Measurements from ENCODE around the gene ARNT2. TPM values are rescaled to one million over a fixed set of nuclear protein-coding genes. Genes with fewer than 3 reads are reported as not detected.

The ARNT2 gene
- 4.1 TPM for polyA plus RNA-seq (2013, experiment 1 of 2)
- polyA plus RNA-seq (2013, experiment 2 of 2): 4.5 TPM

DNA sequence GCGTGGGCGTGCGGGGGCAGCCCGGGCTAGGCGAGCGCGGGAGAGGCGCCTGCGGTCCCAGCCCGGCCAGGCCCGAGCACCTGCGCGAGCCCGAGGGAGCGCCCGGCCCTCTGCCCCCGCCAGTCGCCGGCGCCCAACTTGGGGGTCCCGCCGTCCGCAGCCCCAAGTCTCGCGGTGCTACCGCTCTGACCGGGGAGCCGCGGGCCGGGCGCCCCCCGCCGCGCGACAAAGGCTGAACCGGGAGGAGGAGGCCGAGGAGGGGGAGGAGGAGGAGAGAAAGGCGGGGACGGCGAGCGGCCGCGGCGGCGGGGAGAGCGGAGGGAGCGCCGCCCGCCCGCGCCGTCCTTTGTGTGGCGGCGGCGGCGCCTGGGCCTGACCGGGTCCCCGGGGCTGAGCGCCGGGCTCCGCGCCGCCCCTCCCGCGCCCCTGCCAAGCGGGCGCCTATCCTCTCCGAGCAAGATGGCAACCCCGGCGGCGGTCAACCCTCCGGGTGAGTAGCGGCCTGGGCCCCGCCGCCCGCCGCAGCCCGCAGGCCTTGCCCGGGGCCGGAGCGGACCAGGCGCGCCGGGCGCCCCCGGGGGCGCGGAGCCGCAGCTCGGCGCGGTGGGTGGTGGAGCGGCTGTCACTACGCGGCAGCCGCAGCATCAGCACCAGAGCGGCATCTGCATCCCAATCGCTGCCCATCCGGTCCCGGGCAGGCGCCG, at the start of gene ARNT2:
TSS of gene ARNT2 (plus strand) at position 326 of the 704 bp plus-strand sequence. CDS start at position 460, 134 bp downstream.
- Histone ChIP-seq H2BK120ac (ENCODE audit: low read depth, low read length) (peak within 1 kb of the TSS; percentile 75), H3K36me3 (ENCODE audit: control insufficient read depth, insufficient read depth, low read length) (no peaks in the 10 kb centered on the region), H3K18ac (ENCODE audit: low read length) (peak within 1 kb of the TSS; percentile 92), H3K4me3 (ENCODE audit: low read length) (peak within 1 kb of the TSS; percentile 24), H3K9ac (ENCODE audit: low read length) (peak within 1 kb of the TSS; percentile 67), H4K8ac (ENCODE audit: low read depth, low read length) (no peak within 1 kb of the TSS), H3K4ac (ENCODE audit: low read depth, low read length) (peak within 1 kb of the TSS; percentile 72), H2BK5ac (ENCODE audit: low read length) (no peak within 1 kb of the TSS), H2BK15ac (replicated peaks; ENCODE audit: low read depth) (no peak within 1 kb of the TSS), H3K79me2 (ENCODE audit: control insufficient read depth, insufficient read depth, low read length) (no peaks in the 10 kb centered on the region), H4K5ac (ENCODE audit: low read length) (no peak within 1 kb of the TSS), H3K23ac (ENCODE audit: low read length) (peak within 1 kb of the TSS; percentile 81), H2AK5ac (ENCODE audit: low read length) (no peak within 1 kb of the TSS), H3K79me1 (ENCODE audit: low read length) (no peaks in the 10 kb centered on the region), H3K4me1 (ENCODE audit: control insufficient read depth, low read depth, low read length) (no peaks in the 10 kb centered on the region), H3K56ac (ENCODE audit: low read length) (peak within 1 kb of the TSS; percentile 86), H3K4me2 (ENCODE audit: low read length) (peak within 1 kb of the TSS; percentile 30), H3K27me3 (ENCODE audit: insufficient read depth, low read length, poor library complexity) (no peaks in the 10 kb centered on the region), H3K27ac (ENCODE audit: low read depth, low read length) (no peak within 1 kb of the TSS)
- WGBS (ENCODE audit: extremely low coverage, insufficient coverage, low lambda C conversion rate): no CpG with 5 or more reads among the region's 102 CpGs
- DNase-seq: peak; percentile 41

DNA sequence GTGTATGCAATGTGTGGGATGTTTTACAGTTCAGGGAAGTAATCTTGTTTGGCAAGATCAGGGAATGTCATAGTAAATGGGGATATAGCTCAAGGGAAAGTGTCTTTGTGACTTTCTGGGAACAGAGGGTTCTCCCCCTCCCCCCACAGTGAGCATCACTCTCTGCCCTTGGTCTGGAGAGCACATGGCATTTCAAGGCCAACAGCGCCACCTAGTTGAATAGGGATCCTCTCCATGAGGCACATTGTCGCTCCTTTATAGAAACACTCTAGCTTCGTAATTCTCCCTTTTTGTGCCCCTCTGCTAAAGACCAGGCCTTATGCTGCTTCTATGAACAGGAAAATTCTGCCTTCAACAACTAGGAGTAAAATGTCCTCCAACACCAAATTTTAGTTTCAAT, 37.1 kb upstream of the ARNT2 start:
- Histone ChIP-seq H3K23ac (ENCODE audit: low read length) (no peak overlapping the region), H3K27me3 (ENCODE audit: insufficient read depth, low read length, poor library complexity) (no peaks in the 10 kb centered on the region), H2BK120ac (ENCODE audit: low read depth, low read length) (no peak overlapping the region), H3K27ac (ENCODE audit: low read depth, low read length) (no peak overlapping the region), H3K18ac (ENCODE audit: low read length) (no peak overlapping the region), H3K36me3 (ENCODE audit: control insufficient read depth, insufficient read depth, low read length) (no peaks in the 10 kb centered on the region), H3K4me1 (ENCODE audit: control insufficient read depth, low read depth, low read length) (no peaks in the 10 kb centered on the region), H3K9ac (ENCODE audit: low read length) (no peak overlapping the region), H3K56ac (ENCODE audit: low read length) (no peak overlapping the region), H2BK5ac (ENCODE audit: low read length) (no peak overlapping the region), H3K4ac (ENCODE audit: low read depth, low read length) (no peak overlapping the region), H2AK5ac (ENCODE audit: low read length) (no peak overlapping the region), H2BK15ac (replicated peaks; ENCODE audit: low read depth) (no peak overlapping the region), H3K4me3 (ENCODE audit: low read length) (no peak overlapping the region), H4K8ac (ENCODE audit: low read depth, low read length) (no peak overlapping the region), H3K79me2 (ENCODE audit: control insufficient read depth, insufficient read depth, low read length) (no peaks in the 10 kb centered on the region), H4K5ac (ENCODE audit: low read length) (no peak overlapping the region), H3K4me2 (ENCODE audit: low read length) (no peak overlapping the region), H3K79me1 (ENCODE audit: low read length) (no peaks in the 10 kb centered on the region)
- WGBS (ENCODE audit: extremely low coverage, insufficient coverage, low lambda C conversion rate): no CpG with 5 or more reads among the region's 3 CpGs
- peak; percentile 75 for DNase-seq

DNA sequence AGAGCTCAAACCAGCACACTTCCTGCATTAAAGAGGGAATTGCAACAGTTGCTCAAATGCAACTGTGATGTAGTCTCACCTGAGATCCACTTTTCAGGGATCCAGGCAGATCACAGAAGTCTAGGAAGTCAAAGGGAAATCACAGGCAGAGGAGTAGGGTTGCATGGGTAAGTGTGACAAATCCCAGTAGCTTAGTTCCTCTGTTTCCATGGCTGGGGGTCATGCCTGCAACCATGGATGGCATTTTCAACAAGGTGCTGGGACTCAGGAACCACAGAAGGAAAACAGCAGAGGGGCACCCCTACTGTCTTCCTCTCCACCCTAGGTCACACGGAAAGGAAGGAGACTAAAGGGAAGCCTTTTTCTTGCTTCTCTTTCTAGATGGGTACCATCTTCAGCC, 36.5 kb upstream of the ARNT2 start:
- Histone ChIP-seq H4K5ac (ENCODE audit: low read length) (no peak overlapping the region), H3K18ac (ENCODE audit: low read length) (no peak overlapping the region), H3K4ac (ENCODE audit: low read depth, low read length) (no peak overlapping the region), H2BK120ac (ENCODE audit: low read depth, low read length) (no peak overlapping the region), H3K9ac (ENCODE audit: low read length) (no peak overlapping the region), H3K79me1 (ENCODE audit: low read length) (no peaks in the 10 kb centered on the region), H3K23ac (ENCODE audit: low read length) (no peak overlapping the region), H2AK5ac (ENCODE audit: low read length) (no peak overlapping the region), H4K8ac (ENCODE audit: low read depth, low read length) (no peak overlapping the region), H3K4me1 (ENCODE audit: control insufficient read depth, low read depth, low read length) (no peaks in the 10 kb centered on the region), H3K79me2 (ENCODE audit: control insufficient read depth, insufficient read depth, low read length) (no peaks in the 10 kb centered on the region), H2BK5ac (ENCODE audit: low read length) (no peak overlapping the region), H3K4me2 (ENCODE audit: low read length) (no peak overlapping the region), H3K27ac (ENCODE audit: low read depth, low read length) (no peak overlapping the region), H3K4me3 (ENCODE audit: low read length) (no peak overlapping the region), H3K27me3 (ENCODE audit: insufficient read depth, low read length, poor library complexity) (no peaks in the 10 kb centered on the region), H3K36me3 (ENCODE audit: control insufficient read depth, insufficient read depth, low read length) (no peaks in the 10 kb centered on the region), H3K56ac (ENCODE audit: low read length) (no peak overlapping the region), H2BK15ac (replicated peaks; ENCODE audit: low read depth) (no peak overlapping the region)
- DNase-seq: peak; percentile 4
- WGBS (ENCODE audit: extremely low coverage, insufficient coverage, low lambda C conversion rate): no CpG with 5 or more reads among the region's 1 CpG

DNA sequence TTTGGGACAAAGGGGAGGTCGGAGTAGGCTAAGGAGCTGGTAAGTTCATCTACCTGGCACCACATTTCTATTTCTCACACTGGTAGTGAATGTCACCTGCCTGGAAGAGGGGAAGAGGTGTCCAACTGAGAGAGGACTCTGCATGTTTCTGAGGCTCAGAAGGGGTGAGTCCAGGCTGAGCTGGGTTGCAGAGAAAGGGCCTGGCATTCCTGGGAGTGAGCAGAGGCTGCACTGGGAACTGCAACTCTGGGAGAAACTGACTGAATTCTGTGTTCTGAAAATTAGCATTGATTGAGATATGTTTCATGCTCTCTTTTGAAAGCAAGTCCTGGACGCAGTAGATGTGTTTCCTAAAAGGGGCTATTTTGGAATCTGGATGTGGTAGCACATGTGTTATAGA, 32.3 kb upstream of the ARNT2 start:
- H3K4ac ChIP-seq (ENCODE audit: low read depth, low read length): no peak overlapping the region
- H3K36me3 ChIP-seq (ENCODE audit: control insufficient read depth, insufficient read depth, low read length): no peaks in the 10 kb centered on the region
- no peak overlapping the region for H4K5ac ChIP-seq (ENCODE audit: low read length)
- H3K56ac ChIP-seq (ENCODE audit: low read length): no peak overlapping the region
- no peak overlapping the region for H3K18ac ChIP-seq (ENCODE audit: low read length)
- H2BK120ac ChIP-seq (ENCODE audit: low read depth, low read length): no peak overlapping the region
- no peak overlapping the region for H3K27ac ChIP-seq (ENCODE audit: low read depth, low read length)
- no peak overlapping the region for H3K23ac ChIP-seq (ENCODE audit: low read length)
- DNase-seq: no peak
- no peak overlapping the region for H3K4me2 ChIP-seq (ENCODE audit: low read length)
- H2BK15ac ChIP-seq (replicated peaks; ENCODE audit: low read depth): no peak overlapping the region
- H2AK5ac ChIP-seq (ENCODE audit: low read length): no peak overlapping the region
- H4K8ac ChIP-seq (ENCODE audit: low read depth, low read length): no peak overlapping the region
- WGBS (ENCODE audit: extremely low coverage, insufficient coverage, low lambda C conversion rate): no CpG with 5 or more reads among the region's 2 CpGs
- H3K79me1 ChIP-seq (ENCODE audit: low read length): no peaks in the 10 kb centered on the region
- no peak overlapping the region for H2BK5ac ChIP-seq (ENCODE audit: low read length)
- H3K4me3 ChIP-seq (ENCODE audit: low read length): no peak overlapping the region
- no peaks in the 10 kb centered on the region for H3K79me2 ChIP-seq (ENCODE audit: control insufficient read depth, insufficient read depth, low read length)
- H3K9ac ChIP-seq (ENCODE audit: low read length): no peak overlapping the region
- no peaks in the 10 kb centered on the region for H3K4me1 ChIP-seq (ENCODE audit: control insufficient read depth, low read depth, low read length)
- no peaks in the 10 kb centered on the region for H3K27me3 ChIP-seq (ENCODE audit: insufficient read depth, low read length, poor library complexity)

DNA sequence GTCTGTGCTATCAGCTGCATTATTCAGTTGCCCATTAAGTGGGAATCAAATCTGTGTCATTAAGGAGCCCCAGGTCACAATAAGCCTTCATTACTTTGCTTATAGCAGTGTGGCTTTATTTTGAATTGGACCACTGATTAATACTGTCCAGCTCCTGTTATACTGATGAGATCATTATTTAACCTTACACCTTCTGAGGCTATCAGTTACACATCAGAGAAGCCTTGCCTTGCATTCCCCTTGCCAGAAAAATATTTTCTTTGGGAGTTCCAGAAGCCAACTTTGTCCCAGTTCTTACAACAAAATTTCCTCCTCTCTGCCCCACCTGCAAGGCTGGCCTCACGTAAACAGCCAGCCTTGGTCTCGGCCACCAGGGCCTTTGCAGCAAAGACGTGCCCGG, 29.7 kb upstream of the ARNT2 start:
- no peak overlapping the region for H3K18ac ChIP-seq (ENCODE audit: low read length)
- H3K4me1 ChIP-seq (ENCODE audit: control insufficient read depth, low read depth, low read length): no peaks in the 10 kb centered on the region
- no peak overlapping the region for H3K9ac ChIP-seq (ENCODE audit: low read length)
- H3K4me2 ChIP-seq (ENCODE audit: low read length): no peak overlapping the region
- no peak overlapping the region for H2BK15ac ChIP-seq (replicated peaks; ENCODE audit: low read depth)
- H3K23ac ChIP-seq (ENCODE audit: low read length): no peak overlapping the region
- no peak overlapping the region for H3K56ac ChIP-seq (ENCODE audit: low read length)
- H3K36me3 ChIP-seq (ENCODE audit: control insufficient read depth, insufficient read depth, low read length): no peaks in the 10 kb centered on the region
- H4K5ac ChIP-seq (ENCODE audit: low read length): no peak overlapping the region
- H3K79me2 ChIP-seq (ENCODE audit: control insufficient read depth, insufficient read depth, low read length): no peaks in the 10 kb centered on the region
- no peak overlapping the region for H2AK5ac ChIP-seq (ENCODE audit: low read length)
- WGBS (ENCODE audit: extremely low coverage, insufficient coverage, low lambda C conversion rate): no CpG with 5 or more reads among the region's 4 CpGs
- H2BK5ac ChIP-seq (ENCODE audit: low read length): no peak overlapping the region
- H3K27me3 ChIP-seq (ENCODE audit: insufficient read depth, low read length, poor library complexity): no peaks in the 10 kb centered on the region
- no peak overlapping the region for H3K4ac ChIP-seq (ENCODE audit: low read depth, low read length)
- no peak overlapping the region for H3K27ac ChIP-seq (ENCODE audit: low read depth, low read length)
- no peak overlapping the region for H2BK120ac ChIP-seq (ENCODE audit: low read depth, low read length)
- no peaks in the 10 kb centered on the region for H3K79me1 ChIP-seq (ENCODE audit: low read length)
- DNase-seq: no peak
- no peak overlapping the region for H4K8ac ChIP-seq (ENCODE audit: low read depth, low read length)
- no peak overlapping the region for H3K4me3 ChIP-seq (ENCODE audit: low read length)
